NB4 (cell line): ENCODE measurements around the gene SOD3.

ENCODE experiments used
- DNase-seq: peaks from one replicate; pipeline ENCODE4 v3.0.0; 2010; ENCODE audit warnings: low read depth
- H3K4me3 ChIP-seq: one replicate; pipeline ENCODE4 v1.5.1; 2011; ENCODE audit warnings: mild to moderate bottlenecking, low read depth, low read length, moderate library complexity
- CTCF ChIP-seq: IDR thresholded peaks from one replicate; pipeline ENCODE4 v1.5.1; 2012; ENCODE audit warnings: low read depth, low read length
- MAX ChIP-seq: IDR thresholded peaks from 2 replicates; pipeline ENCODE4 v1.6.1; 2011; ENCODE audit warnings: low read depth, low read length
- MYC ChIP-seq: IDR thresholded peaks from 2 replicates; pipeline ENCODE4 v1.6.1; 2011; ENCODE audit warnings: low read depth, low read length
- POLR2A ChIP-seq: IDR thresholded peaks from 2 replicates; pipeline ENCODE4 v1.6.1; 2011; ENCODE audit warnings: mild to moderate bottlenecking; ENCODE audit not compliant: insufficient read length; ENCODE audit errors: extremely low read depth

SOD3 gene

GRCh38 chr4:24783506-24783905 lies 11.9 kb upstream of the SOD3 start:
- no peak for DNase-seq
- TF ChIP-seq CTCF (no peak), MYC (no peak), MAX (no peak), POLR2A (no peak)

GRCh38 chr4:24791043-24791442 lies 4.3 kb upstream of the SOD3 start:
- DNase-seq, result no peak
- TF ChIP-seq MYC (no peak), CTCF (no peak), MAX (no peak), POLR2A (no peak)
- H3K4me3 ChIP-seq, result no peak overlapping the region

More at GRCh38 chr4:24783506-24783905, 11.9 kb upstream of the SOD3 start:
- no peak overlapping the region for H3K4me3 ChIP-seq

- H3K4me3 ChIP-seq, result no peak overlapping the region
- DNase-seq, result no peak
- no peak for TF ChIP-seq CTCF
- TF ChIP-seq MYC, result no peak
- TF ChIP-seq MAX, result no peak
- no peak for TF ChIP-seq POLR2A
Observed at GRCh38 chr4:24792552-24792951, 2.8 kb upstream of the SOD3 start.

GRCh38 chr4:24793219-24794005 lies 2.0 kb upstream of the SOD3 start:
- H3K4me3 ChIP-seq, result no peak overlapping the region
- no peak for TF ChIP-seq MYC
- no peak for TF ChIP-seq CTCF
- TF ChIP-seq POLR2A, result no peak
- no peak for TF ChIP-seq MAX
- DNase-seq, result no peak

- no peak for DNase-seq
- TF ChIP-seq CTCF (no peak), MYC (no peak), MAX (no peak), POLR2A (no peak)
- H3K4me3 ChIP-seq, result no peak overlapping the region
Observed at GRCh38 chr4:24794051-24794450, 1.3 kb upstream of the SOD3 start.
